Measurements from ENCODE around the gene TBPL1. TPM values are rescaled to one million over a fixed set of nuclear protein-coding genes. Genes with fewer than 3 reads are reported as not detected.
A peak's percentile ranks its signal among the peaks of the same experiment; 100 is the strongest.
"Not testable (repeated sequence)": the region's sequence is repeated elsewhere in the genome, so short reads cannot be mapped to it uniquely, and the experiment has no call there.

TBPL1 gene
- 22.3 and 30.2 TPM in 2 replicates for total RNA-seq (2012; rRNA removed)

DNA sequence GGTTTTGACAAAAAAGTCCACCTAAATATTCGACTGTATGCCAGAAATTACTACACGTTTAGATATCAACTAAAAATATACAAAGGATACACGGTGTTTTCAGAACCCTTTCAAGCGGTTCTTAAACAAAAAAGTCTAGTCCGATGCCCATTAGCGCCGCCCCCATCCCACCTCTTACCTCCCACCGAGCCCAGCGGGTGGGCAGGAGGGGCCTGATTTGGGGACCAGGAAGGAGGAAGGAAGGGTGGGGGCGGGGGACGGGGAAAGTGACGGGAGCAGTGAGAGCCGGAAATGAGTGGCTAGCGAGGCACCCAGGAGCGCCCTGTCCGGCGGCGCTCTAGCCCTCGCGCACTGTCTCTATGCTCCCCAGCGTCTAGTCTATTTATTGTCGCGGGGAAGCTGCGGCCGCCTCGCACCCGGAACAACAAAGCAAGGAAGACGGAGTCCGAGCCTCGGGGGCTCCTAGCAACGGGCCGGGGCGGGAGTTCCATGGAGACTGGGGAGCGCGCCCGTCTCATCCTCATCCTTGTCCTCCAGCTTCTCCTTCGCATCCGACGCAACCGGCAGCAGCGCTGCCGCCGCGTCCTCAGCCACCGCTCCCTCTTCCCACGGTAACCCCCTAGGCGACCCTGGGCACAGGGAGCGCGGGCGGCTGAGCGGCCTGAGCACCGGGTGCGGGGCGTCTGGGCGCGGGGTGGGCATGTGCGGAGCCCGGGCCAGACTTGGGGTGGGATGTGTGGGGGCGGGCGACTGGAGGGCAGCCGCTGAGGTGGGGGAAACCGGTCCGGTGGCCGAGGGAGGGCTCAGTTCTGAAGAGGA, at the start of gene TBPL1:
Gene TBPL1 (plus strand): TSS at position 410 of the 819 bp plus-strand sequence. CDS start 26,902 bp downstream, outside the sequence.
- H3K9me3 ChIP-seq (replicated peaks; ENCODE audit: low read length): no peaks in the 10 kb centered on the region
- H3K36me3 ChIP-seq (ENCODE audit: insufficient read depth, low read length): no peaks in the 10 kb centered on the region
- H3K9ac ChIP-seq (ENCODE audit: low read depth, low read length): peak within 1 kb of the TSS; percentile 93
- H3K4me3 ChIP-seq (ENCODE audit: low read length): peak within 1 kb of the TSS; percentile 91
- H3K4me1 ChIP-seq (ENCODE audit: control insufficient read depth, insufficient read depth, low read length): peaks cover 22% of the 10 kb centered on the region
- no peaks in the 10 kb centered on the region for H3K27me3 ChIP-seq (ENCODE audit: control insufficient read depth, insufficient read depth, low read length)
- peak within 1 kb of the TSS; percentile 98 for H3K4me2 ChIP-seq (ENCODE audit: low read length)

DNA sequence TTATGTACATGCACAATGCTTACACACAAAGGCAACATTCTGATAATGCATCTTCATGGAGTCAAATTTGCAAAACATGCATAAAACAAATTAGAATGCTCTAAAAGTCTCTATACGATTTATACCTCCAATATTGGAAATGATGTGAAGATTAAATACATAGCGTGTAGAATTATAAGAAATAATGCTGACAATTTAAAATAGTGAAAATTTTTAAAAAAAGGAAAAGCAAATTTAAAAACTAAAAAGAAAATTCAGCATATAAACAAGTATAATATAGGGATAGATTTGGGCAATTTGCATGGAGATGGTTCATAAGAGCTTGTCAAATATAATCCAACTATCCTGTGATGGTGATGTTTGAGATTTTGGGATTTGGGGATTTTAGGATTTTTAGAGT, 49.2 kb upstream of the TBPL1 start:
- Histone ChIP-seq H3K9me3 (replicated peaks; ENCODE audit: low read length) (no peaks in the 10 kb centered on the region), H3K27me3 (ENCODE audit: control insufficient read depth, insufficient read depth, low read length) (no peaks in the 10 kb centered on the region), H3K4me2 (ENCODE audit: low read length) (no peak overlapping the region), H3K9ac (ENCODE audit: low read depth, low read length) (no peak overlapping the region), H3K4me1 (ENCODE audit: control insufficient read depth, insufficient read depth, low read length) (no peaks in the 10 kb centered on the region), H3K36me3 (ENCODE audit: insufficient read depth, low read length) (no peaks in the 10 kb centered on the region), H3K4me3 (ENCODE audit: low read length) (no peak overlapping the region)

- no peak overlapping the region for H3K4me3 ChIP-seq (ENCODE audit: low read length)
- no peaks in the 10 kb centered on the region for H3K9me3 ChIP-seq (replicated peaks; ENCODE audit: low read length)
- no peaks in the 10 kb centered on the region for H3K36me3 ChIP-seq (ENCODE audit: insufficient read depth, low read length)
- H3K27me3 ChIP-seq (ENCODE audit: control insufficient read depth, insufficient read depth, low read length): no peaks in the 10 kb centered on the region
- H3K9ac ChIP-seq (ENCODE audit: low read depth, low read length): no peak overlapping the region
- no peaks in the 10 kb centered on the region for H3K4me1 ChIP-seq (ENCODE audit: control insufficient read depth, insufficient read depth, low read length)
- no peak overlapping the region for H3K4me2 ChIP-seq (ENCODE audit: low read length)
Observed at GRCh38 chr6:133906050-133906449, 47.0 kb upstream of the TBPL1 start.

- H3K4me3 ChIP-seq (ENCODE audit: low read length): no peak overlapping the region
Observed at GRCh38 chr6:133916650-133917151, 36.3 kb upstream of the TBPL1 start.

DNA sequence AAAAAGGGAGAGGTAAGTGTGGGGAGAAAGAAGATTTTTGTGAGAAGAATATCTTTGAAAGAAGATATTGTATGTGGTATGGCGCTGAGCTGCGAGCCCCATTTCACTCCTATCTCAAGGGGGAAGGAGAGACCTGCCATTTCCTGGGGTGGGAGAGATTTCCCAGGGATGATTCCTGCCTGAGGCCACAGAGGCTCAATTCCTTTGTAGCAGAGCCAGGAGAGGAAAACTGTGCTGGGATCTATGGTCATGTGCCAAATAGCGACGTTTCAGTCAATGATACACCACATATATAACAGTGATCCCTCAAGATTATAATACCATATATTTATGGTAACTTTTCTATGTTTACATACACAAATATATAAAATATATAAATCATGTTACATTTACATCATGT, 35.2 kb upstream of the TBPL1 start:
- Histone ChIP-seq H3K36me3 (ENCODE audit: insufficient read depth, low read length) (no peaks in the 10 kb centered on the region), H3K27me3 (ENCODE audit: control insufficient read depth, insufficient read depth, low read length) (no peaks in the 10 kb centered on the region), H3K9me3 (replicated peaks; ENCODE audit: low read length) (no peaks in the 10 kb centered on the region)

More at GRCh38 chr6:133916650-133917151, 36.3 kb upstream of the TBPL1 start:
- H3K4me2 ChIP-seq (ENCODE audit: low read length): peak overlapping the region; percentile 9
- peaks cover 7% of the 10 kb centered on the region for H3K4me1 ChIP-seq (ENCODE audit: control insufficient read depth, insufficient read depth, low read length)
- no peaks in the 10 kb centered on the region for H3K36me3 ChIP-seq (ENCODE audit: insufficient read depth, low read length)
- H3K9ac ChIP-seq (ENCODE audit: low read depth, low read length): peak overlapping the region; percentile 53
- no peaks in the 10 kb centered on the region for H3K27me3 ChIP-seq (ENCODE audit: control insufficient read depth, insufficient read depth, low read length)
- H3K9me3 ChIP-seq (replicated peaks; ENCODE audit: low read length): no peaks in the 10 kb centered on the region

GRCh38 chr6:133918208-133918930, 34.7 kb upstream of the TBPL1 start:
- H3K36me3 ChIP-seq (ENCODE audit: insufficient read depth, low read length): no peaks in the 10 kb centered on the region
- no peaks in the 10 kb centered on the region for H3K9me3 ChIP-seq (replicated peaks; ENCODE audit: low read length)
- no peak overlapping the region for H3K4me2 ChIP-seq (ENCODE audit: low read length)
- H3K4me3 ChIP-seq (ENCODE audit: low read length): no peak overlapping the region
- H3K27me3 ChIP-seq (ENCODE audit: control insufficient read depth, insufficient read depth, low read length): no peaks in the 10 kb centered on the region
- H3K4me1 ChIP-seq (ENCODE audit: control insufficient read depth, insufficient read depth, low read length): peaks cover 7% of the 10 kb centered on the region
- H3K9ac ChIP-seq (ENCODE audit: low read depth, low read length): no peak overlapping the region

More for the DNA sequence above, 35.2 kb upstream of the TBPL1 start:
- H3K9ac ChIP-seq (ENCODE audit: low read depth, low read length): no peak overlapping the region
- H3K4me1 ChIP-seq (ENCODE audit: control insufficient read depth, insufficient read depth, low read length): peaks cover 7% of the 10 kb centered on the region
- no peak overlapping the region for H3K4me2 ChIP-seq (ENCODE audit: low read length)
- no peak overlapping the region for H3K4me3 ChIP-seq (ENCODE audit: low read length)

DNA sequence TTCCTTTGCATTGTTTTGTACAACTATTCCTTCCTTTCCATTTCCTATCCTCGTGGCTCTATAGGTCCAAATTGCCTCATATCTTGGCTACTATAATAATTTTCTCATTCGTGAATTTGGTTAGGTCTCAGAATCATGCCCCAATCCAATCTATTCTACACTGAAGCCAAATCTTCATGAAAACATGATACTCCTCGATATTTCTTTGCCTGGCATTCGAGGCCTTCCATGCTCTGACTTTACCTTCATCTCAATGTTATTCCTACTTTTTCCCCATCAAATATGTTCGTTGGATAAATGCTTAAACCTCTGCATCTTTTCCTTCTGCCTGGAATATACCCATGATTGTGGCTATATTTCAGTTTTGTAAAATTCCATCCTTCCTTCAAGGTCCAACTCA, 33.7 kb upstream of the TBPL1 start:
- peaks cover 7% of the 10 kb centered on the region for H3K4me1 ChIP-seq (ENCODE audit: control insufficient read depth, insufficient read depth, low read length)
- no peaks in the 10 kb centered on the region for H3K9me3 ChIP-seq (replicated peaks; ENCODE audit: low read length)
- H3K4me3 ChIP-seq (ENCODE audit: low read length): no peak overlapping the region
- H3K9ac ChIP-seq (ENCODE audit: low read depth, low read length): no peak overlapping the region
- no peaks in the 10 kb centered on the region for H3K36me3 ChIP-seq (ENCODE audit: insufficient read depth, low read length)
- H3K4me2 ChIP-seq (ENCODE audit: low read length): no peak overlapping the region
- no peaks in the 10 kb centered on the region for H3K27me3 ChIP-seq (ENCODE audit: control insufficient read depth, insufficient read depth, low read length)

DNA sequence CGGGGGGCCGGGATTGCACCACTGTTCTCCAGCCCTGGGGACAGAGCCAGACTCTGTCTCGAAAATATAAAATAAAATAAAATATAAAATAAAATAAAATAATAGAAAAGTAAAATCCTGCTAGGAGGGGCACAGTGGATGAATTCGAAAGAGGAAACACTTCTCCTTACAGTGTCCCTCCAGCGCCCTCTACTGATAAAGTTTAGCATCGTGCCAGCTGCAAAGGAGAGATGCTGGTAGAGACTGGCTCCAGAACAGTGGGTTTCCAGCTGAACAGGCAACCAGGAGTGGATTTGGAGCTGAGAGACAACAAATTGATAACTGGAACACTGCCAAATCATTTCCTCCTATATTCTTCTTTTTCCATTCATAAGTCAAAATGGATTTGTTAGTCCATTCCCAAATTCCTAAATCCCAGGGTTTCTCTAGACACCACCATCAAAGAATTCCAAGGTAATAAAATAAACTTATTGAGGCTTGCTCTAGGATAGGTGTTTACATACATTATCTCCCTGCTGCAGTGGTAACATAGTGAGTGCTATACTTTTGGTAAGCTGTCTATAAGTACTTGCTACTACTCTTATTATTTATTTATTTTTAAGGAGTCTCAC, 31.7 kb upstream of the TBPL1 start:
- no peak overlapping the region for H3K9ac ChIP-seq (ENCODE audit: low read depth, low read length)
- H3K9me3 ChIP-seq (replicated peaks; ENCODE audit: low read length): no peaks in the 10 kb centered on the region
- no peak overlapping the region for H3K4me2 ChIP-seq (ENCODE audit: low read length)
- peaks cover 6% of the 10 kb centered on the region for H3K27me3 ChIP-seq (ENCODE audit: control insufficient read depth, insufficient read depth, low read length)
- H3K4me1 ChIP-seq (ENCODE audit: control insufficient read depth, insufficient read depth, low read length): peaks cover 4% of the 10 kb centered on the region
- H3K4me3 ChIP-seq (ENCODE audit: low read length): no peak overlapping the region
- H3K36me3 ChIP-seq (ENCODE audit: insufficient read depth, low read length): no peaks in the 10 kb centered on the region

DNA sequence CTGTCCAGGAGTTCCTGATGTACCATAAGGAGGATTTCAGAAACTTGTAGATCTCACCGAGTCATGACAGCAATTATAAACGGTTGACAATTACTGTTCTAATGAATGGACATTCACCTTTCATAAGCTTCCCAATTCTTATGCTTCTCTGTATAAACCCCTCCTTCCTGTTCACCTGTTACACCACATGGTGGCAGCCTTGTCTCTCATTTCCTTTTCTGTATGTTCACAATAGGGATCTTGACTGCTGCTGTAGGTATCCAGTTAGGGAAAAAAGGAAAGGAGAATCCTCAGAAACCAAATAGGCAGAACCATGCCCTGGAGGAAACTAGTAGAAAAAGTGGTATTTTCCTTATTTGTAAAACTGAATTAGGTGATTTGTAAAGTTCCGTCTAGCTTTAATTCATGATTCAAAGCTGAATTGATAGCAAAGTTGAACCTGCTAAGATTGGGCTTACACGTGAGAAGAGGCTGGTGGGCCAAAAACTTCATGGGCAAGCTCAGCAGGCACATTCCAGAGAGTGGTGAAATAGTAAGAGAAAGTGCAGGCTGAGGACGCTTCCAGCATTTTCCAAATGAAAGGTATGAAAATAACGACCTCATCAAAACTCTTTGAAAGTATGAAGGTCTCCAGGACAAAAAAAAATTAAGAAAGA, 29.0 kb upstream of the TBPL1 start:
- Histone ChIP-seq H3K9me3 (replicated peaks; ENCODE audit: low read length) (no peaks in the 10 kb centered on the region), H3K4me2 (ENCODE audit: low read length) (no peak overlapping the region), H3K4me3 (ENCODE audit: low read length) (no peak overlapping the region), H3K9ac (ENCODE audit: low read depth, low read length) (no peak overlapping the region), H3K36me3 (ENCODE audit: insufficient read depth, low read length) (no peaks in the 10 kb centered on the region), H3K4me1 (ENCODE audit: control insufficient read depth, insufficient read depth, low read length) (no peaks in the 10 kb centered on the region), H3K27me3 (ENCODE audit: control insufficient read depth, insufficient read depth, low read length) (peaks cover 6% of the 10 kb centered on the region)

DNA sequence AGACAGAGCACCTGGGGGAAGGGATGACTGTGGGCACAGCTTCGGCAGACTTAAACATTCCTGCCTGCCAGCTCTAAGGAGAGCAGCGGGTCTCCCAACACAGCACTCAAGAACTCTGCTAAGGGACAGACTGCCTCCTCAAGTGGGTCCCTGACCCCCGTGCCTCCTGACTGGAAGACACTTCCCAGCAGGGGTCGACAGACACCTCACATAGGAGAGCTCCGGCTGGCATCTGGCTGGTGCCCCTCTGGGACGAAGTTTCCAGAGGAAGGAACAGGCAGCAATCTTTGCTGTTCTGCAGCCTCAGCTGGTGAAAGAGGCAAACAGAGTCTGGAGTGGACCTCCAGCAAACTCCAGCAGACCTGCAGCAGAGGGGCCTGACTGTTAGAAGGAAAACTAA, 21.8 kb upstream of the TBPL1 start:
- H3K27me3 ChIP-seq (ENCODE audit: control insufficient read depth, insufficient read depth, low read length); H3K4me2 ChIP-seq (ENCODE audit: low read length); H3K36me3 ChIP-seq (ENCODE audit: insufficient read depth, low read length); H3K4me1 ChIP-seq (ENCODE audit: control insufficient read depth, insufficient read depth, low read length); H3K4me3 ChIP-seq (ENCODE audit: low read length); H3K9ac ChIP-seq (ENCODE audit: low read depth, low read length); H3K9me3 ChIP-seq (replicated peaks; ENCODE audit: low read length): not testable (repeated sequence)

- not testable (repeated sequence) for H3K4me2 ChIP-seq (ENCODE audit: low read length); H3K36me3 ChIP-seq (ENCODE audit: insufficient read depth, low read length); H3K27me3 ChIP-seq (ENCODE audit: control insufficient read depth, insufficient read depth, low read length); H3K4me3 ChIP-seq (ENCODE audit: low read length); H3K9ac ChIP-seq (ENCODE audit: low read depth, low read length); H3K9me3 ChIP-seq (replicated peaks; ENCODE audit: low read length); H3K4me1 ChIP-seq (ENCODE audit: control insufficient read depth, insufficient read depth, low read length)
Observed at GRCh38 chr6:133936352-133936751, 16.7 kb upstream of the TBPL1 start.

All from skeletal muscle satellite cell (primary cell).